Astrocyte of the cerebellum (primary cell): Measurements from ENCODE around the gene FAM120A.

ENCODE experiments used
- DNase-seq: peaks from one replicate; pipeline ENCODE4 v3.0.0-alpha.2; 2011; ENCODE audit warnings: low read depth
- H3K4me3 ChIP-seq: 2 replicates; pipeline ENCODE4 v1.5.1; 2011; ENCODE audit warnings: mild to moderate bottlenecking, low read depth, low read length, moderate library complexity
- in situ Hi-C: cut with HindIII; loops from 2 replicates; pipeline ENCODE4 v1.10.0; 2017; ENCODE audit warnings: low sequenced_read_pairs
- TF ChIP-seq, protein P1 (sequence below): IDR thresholded peaks from 2 replicates; pipeline ENCODE4 v1.5.1; 2012; ENCODE audit warnings: low read length, low read depth, moderate library complexity, mild to moderate bottlenecking; ENCODE audit errors: missing control alignments

FAM120A gene

DNA sequence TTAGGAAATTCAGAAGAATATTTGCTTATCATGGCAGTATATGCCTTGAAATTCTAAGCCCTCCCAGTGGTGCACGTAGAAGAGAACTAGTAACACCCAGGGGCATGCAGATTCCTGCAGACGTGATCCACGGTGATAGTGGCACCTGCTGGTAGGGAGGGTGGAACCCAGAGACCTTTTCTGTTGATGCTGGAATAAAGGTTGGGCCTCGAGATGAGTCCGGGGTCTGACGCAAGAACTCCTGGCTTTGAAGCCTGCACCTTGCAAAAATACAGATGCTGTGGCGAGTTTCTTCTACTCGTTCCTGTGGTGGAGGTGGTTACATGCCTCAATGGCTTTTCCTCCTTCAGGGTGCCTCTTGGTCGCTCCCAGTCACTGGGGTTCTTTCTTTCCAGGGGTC is 85.4 kb downstream of the FAM120A start:
- in situ Hi-C loops: no loop called here
- DNase-seq: no peak
- H3K4me3 ChIP-seq: no peak overlapping the region
- TF ChIP-seq, protein P1, sequence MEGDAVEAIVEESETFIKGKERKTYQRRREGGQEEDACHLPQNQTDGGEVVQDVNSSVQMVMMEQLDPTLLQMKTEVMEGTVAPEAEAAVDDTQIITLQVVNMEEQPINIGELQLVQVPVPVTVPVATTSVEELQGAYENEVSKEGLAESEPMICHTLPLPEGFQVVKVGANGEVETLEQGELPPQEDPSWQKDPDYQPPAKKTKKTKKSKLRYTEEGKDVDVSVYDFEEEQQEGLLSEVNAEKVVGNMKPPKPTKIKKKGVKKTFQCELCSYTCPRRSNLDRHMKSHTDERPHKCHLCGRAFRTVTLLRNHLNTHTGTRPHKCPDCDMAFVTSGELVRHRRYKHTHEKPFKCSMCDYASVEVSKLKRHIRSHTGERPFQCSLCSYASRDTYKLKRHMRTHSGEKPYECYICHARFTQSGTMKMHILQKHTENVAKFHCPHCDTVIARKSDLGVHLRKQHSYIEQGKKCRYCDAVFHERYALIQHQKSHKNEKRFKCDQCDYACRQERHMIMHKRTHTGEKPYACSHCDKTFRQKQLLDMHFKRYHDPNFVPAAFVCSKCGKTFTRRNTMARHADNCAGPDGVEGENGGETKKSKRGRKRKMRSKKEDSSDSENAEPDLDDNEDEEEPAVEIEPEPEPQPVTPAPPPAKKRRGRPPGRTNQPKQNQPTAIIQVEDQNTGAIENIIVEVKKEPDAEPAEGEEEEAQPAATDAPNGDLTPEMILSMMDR: no peak

DNA sequence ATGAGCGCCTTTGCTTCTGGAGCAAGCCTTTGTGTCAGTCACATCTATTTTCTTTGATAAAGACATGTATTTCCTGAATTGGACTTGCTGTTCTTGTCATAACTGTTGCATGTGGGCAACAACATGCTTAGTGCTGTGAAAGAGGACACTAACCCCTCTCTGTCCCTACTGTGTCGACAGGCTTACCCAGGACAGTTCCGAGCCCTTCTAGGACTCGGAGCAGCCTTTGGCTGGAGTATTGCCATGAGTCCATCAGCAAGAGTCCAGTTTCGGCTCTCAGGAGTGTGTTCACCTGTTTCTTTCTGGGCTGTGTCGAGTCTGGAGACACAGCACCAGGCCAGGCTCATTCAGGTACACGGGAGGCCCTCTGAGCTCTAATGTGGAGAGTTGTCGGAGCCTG is 88.8 kb downstream of the FAM120A start:
- in situ Hi-C loops: no loop called here
- DNase-seq: no peak
- TF ChIP-seq, protein P1: no peak
- no peak overlapping the region for H3K4me3 ChIP-seq

DNA sequence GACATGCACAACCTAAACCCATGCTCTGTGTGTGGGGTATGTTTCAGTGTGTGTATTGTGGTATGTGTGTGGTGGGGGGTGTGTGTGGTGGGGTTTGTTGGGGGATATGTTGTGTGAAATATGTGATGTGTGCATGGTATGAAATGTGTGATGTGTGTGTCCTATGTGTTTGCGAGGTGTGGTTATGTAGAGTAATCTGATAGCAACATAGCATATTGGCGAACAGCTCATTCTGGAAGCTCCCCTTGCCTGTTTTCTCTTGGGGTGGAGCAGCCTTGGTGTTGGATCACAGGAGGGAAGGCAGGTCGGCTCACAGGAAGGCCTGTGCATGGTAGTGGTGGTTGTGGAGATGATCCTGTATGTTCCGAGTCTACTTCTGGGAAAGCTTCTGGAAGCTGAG is 89.5 kb downstream of the FAM120A start:
- TF ChIP-seq, protein P1: no peak
- in situ Hi-C loops: no loop called here
- DNase-seq: no peak
- no peak overlapping the region for H3K4me3 ChIP-seq

DNA sequence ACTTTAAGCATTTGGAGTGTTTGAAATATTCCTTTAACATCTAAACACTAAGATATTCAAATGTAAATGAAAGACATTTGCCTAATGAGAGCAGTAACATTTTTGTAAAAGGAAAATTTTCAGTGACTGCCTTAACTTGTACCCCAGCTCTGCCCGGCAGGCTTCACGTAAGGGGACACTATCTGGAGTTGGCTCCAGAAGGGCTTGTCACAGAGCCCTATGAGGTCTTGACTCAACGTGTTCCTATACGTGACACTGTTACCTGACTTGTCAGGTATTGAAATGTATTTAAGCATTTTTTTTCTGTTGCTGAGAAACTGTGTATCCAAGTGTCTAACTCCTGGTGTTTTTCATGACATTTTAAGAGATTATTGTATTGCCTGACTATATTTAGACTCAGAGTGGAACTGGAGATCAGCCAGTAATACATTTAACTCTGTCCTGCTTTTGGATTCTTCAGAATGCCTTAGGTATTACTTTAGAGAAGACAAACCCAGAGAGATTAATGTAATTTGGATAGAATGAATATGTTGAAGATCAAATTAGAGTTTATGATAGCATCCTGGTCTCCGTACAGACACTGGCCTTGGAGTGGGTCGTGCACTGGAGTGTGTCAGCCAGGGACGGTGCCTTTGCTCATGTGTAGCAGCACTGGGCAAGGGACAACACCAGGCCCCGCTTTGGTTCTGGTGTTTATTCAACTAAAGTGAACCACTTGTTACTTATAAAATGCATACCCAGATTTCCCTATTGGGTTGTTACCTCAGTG is 90.3 kb downstream of the FAM120A start:
- no peak for DNase-seq
- TF ChIP-seq, protein P1: no peak
- in situ Hi-C loops: no loop called here
- no peak overlapping the region for H3K4me3 ChIP-seq

DNA sequence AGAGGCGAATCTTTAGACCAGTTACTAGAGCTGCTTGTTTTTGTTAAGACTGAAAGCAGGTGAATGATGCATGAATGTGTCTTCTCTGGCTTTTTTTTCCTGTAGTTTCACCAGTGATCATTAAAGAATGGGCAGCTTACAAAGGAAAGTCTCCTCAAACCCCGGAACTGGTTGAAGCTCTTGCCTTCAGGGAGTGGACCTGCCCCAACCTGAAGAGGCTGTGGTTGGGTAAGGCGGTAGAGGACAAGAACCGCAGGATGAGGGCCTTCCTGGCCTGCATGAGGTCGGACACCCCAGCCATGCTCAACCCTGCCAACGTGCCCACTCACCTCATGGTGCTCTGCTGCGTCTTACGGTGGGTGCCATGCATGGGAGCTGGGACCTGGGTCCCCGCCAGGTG is 91.6 kb downstream of the FAM120A start:
- TF ChIP-seq, protein P1: no peak
- H3K4me3 ChIP-seq: no peak overlapping the region
- DNase-seq: no peak
- in situ Hi-C loops: no loop called here

DNA sequence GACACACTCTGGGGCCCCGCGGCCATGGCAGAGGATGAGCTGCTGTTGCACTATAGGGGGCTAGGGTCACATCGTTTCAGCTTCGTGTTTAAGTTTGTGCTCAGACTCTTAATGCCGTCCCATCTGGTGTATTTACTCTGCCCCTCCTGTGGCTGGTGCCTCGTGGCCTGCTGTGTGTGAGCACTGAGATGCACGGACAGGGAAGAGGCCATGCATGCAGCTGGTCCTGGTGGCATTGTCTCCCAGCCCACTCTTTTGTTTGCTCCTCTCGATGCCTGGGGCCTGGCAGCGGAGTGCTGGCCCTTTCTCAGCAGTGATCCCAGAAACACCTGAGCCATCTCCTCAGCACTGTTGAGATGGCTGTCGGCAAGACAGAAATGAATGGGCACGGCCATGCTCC is 94.9 kb downstream of the FAM120A start:
- no peak overlapping the region for H3K4me3 ChIP-seq
- DNase-seq: no peak
- TF ChIP-seq, protein P1: no peak
- in situ Hi-C loops: no loop called here
